Panc1 (cell line): Measurements from ENCODE around the gene LTBP2.

Source experiments
- POLR2AphosphoS5 ChIP-seq: IDR thresholded peaks from 2 replicates; pipeline ENCODE4 v1.6.1; 2012; ENCODE audit warnings: mild to moderate bottlenecking, low read depth, low read length, moderate library complexity
- TF ChIP-seq, protein P1 (sequence below): fragments of 450-650 bp; IDR thresholded peaks from 2 replicates; pipeline ENCODE4 v1.5.1; 2017; ENCODE audit warnings: mild to moderate bottlenecking

DNA sequence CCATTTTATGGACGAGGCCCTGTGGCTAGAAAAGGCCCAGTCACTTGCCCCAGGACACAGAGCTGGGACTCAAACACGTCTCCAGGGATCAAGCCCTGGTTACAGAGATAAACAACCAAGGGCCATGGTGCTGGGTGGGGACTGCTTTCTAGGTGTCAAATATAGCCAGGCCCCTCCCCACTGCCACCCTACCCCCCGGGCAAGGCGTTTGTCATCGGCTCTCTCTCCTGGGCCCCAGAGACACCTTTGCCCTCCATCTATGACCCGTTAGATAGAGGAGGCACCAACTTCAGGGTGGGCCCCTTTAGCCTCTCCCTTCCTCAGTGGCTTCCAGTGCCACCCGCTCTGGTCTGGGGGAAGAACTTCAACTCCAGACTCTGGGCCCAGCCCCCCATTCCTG, 18.0 kb downstream of the LTBP2 start:
- TF ChIP-seq, protein P1, sequence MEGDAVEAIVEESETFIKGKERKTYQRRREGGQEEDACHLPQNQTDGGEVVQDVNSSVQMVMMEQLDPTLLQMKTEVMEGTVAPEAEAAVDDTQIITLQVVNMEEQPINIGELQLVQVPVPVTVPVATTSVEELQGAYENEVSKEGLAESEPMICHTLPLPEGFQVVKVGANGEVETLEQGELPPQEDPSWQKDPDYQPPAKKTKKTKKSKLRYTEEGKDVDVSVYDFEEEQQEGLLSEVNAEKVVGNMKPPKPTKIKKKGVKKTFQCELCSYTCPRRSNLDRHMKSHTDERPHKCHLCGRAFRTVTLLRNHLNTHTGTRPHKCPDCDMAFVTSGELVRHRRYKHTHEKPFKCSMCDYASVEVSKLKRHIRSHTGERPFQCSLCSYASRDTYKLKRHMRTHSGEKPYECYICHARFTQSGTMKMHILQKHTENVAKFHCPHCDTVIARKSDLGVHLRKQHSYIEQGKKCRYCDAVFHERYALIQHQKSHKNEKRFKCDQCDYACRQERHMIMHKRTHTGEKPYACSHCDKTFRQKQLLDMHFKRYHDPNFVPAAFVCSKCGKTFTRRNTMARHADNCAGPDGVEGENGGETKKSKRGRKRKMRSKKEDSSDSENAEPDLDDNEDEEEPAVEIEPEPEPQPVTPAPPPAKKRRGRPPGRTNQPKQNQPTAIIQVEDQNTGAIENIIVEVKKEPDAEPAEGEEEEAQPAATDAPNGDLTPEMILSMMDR = no peak
- TF ChIP-seq POLR2AphosphoS5 = no peak
